Naive thymus-derived CD8-positive, alpha-beta T cell (primary cell): Measurements from ENCODE around the gene ANKIB1. TPM values are rescaled to one million over a fixed set of nuclear protein-coding genes. Genes with fewer than 3 reads are reported as not detected.
"Not testable (repeated sequence)": the region's sequence is repeated elsewhere in the genome, so short reads cannot be mapped to it uniquely, and the experiment has no call there.

Experiments used
- ATAC-seq, 2 donors: fragments of 150-1000 bp; cut with Tn5 transposase in 1 of 2; sonication (Bioruptor Pico), chemical (Tn5 transposase) in 1 of 2; 1 replicate in 1 of 2; 2 replicates in 1 of 2; pipeline ENCODE4 v1.10.0; 2021; ENCODE audit warnings: mild to moderate bottlenecking in 2 of 2, moderate library complexity in 2 of 2
- POLR2A ChIA-PET: fragments of 350-600 bp; sonication (Branson Sonifier 250); formaldehyde crosslinking; loops from one replicate; lab custom pipeline; 2021; ENCODE audit warnings: antibody characterized with exemption; lab: Charles Lee
- DNase-seq, 10 donors: peaks; one replicate each; pipeline versions ENCODE4 v3.0.0 to v3.0.0-alpha.2; 2020 to 2022
- H3K27ac Mint-ChIP-seq, 10 donors: one replicate each; pipeline ENCODE4 v1.8.0; 2020 to 2022; ENCODE audit warnings: mild to moderate bottlenecking in 10 of 10, mixed read lengths in 10 of 10, moderate library complexity in 4 of 10, inconsistent platforms in 1 of 10
- H3K27me3 Mint-ChIP-seq, 5 donors: one replicate each; pipeline ENCODE4 v1.8.0; 2021 to 2022; ENCODE audit warnings: mixed read lengths in 5 of 5
- H3K36me3 Mint-ChIP-seq, 3 donors: one replicate each; pipeline ENCODE4 v1.8.0; 2020 to 2022; ENCODE audit warnings: mixed read lengths in 3 of 3, mild to moderate bottlenecking in 2 of 3, inconsistent platforms in 1 of 3
- H3K4me1 Mint-ChIP-seq, 4 donors: one replicate each; pipeline ENCODE4 v1.8.0; 2021 to 2022; ENCODE audit warnings: mixed read lengths in 4 of 4
- H3K4me3 Mint-ChIP-seq, 10 donors: one replicate each; pipeline ENCODE4 v1.8.0; 2020 to 2022; ENCODE audit warnings: mild to moderate bottlenecking in 10 of 10, mixed read lengths in 10 of 10, moderate library complexity in 6 of 10, inconsistent platforms in 1 of 10
- H3K9me3 Mint-ChIP-seq, 9 donors: one replicate each; pipeline ENCODE4 v1.8.0; 2020 to 2022; ENCODE audit warnings: mixed read lengths in 9 of 9, mild to moderate bottlenecking in 3 of 9, inconsistent platforms in 1 of 9, moderate library complexity in 1 of 9
- polyA plus RNA-seq, 3 donors: library from polyadenylated mRNA; unstranded; fragments of 300-500 nt; fragmentation: Illumina TruSeq; gene quantifications; one replicate each; pipeline ENCODE4 v1.2.3, GENCODE V29; 2021
- total RNA-seq, 8 experiments: library from RNA in 2 of 8; stranded (reverse) in 2 of 8; gene quantifications; one replicate each; pipeline ENCODE4 v1.2.3 and lab custom pipeline; 2021 to 2026

Gene ANKIB1
- total and polyA plus RNA-seq, 5 experiments from 2014 or later = 5.1 to 91.0 (median 12.7) TPM

DNA sequence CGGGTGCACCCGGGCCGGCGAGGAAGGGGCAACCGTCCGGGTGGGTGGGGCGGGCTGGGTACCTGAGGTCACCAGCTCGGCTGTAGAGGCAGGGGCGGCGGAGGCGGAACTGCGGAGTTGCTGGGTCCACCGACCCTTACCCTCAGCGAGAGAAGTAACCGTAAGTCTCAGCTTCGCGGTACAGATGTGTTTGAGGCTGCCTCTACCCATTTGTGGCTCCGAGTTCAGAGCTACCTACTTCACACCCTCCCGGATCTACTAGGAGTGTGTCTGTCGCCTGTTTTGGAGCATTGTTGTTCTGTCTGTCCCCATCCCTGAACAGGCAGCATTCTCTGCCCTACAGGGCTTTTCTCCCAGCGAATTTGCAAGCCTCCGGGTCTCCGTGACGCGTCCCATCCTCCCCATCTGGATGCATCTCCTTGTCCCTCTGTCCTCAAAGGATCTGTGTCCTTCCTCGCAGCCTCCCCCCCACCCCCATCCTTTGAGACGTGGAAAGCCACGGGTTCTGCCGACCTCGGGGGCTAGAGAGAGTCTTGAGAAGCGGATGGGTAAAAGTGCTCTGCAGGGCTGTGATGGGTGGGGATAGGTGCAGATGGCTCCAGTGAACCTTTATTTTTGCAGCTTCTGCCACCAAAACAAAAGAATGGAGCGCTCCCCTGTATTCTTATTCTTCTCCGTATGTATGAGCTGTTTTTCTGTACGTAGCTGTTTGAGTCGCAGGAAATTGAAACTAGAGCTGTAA lies 757 bp downstream of the ANKIB1 start:
- H3K4me3 Mint-ChIP-seq = peak overlapping the region; percentile 87 to 99 (median 94)
- POLR2A ChIA-PET = interaction anchor here (0.9 to 3.5 kb wide), 7 partner anchors 67 to 871 kb away, joined by 3 to 27 read pairs (median 6); partner anchors contain the start of genes AKAP9, CYP51A1, GATAD1 and LRRD1
- H3K4me1 Mint-ChIP-seq = peaks cover 23 to 66% (median 49%) of the 10 kb centered on the region in 4 donors
- no peaks in the 10 kb centered on the region for H3K9me3 Mint-ChIP-seq
- DNase-seq (peak; percentile 1 to 65 (median 25)), ATAC-seq (peak; percentile 50 to 59)
- H3K27me3 Mint-ChIP-seq = no peaks in the 10 kb centered on the region
- peaks cover 0 to 17% (median 6%) of the 10 kb centered on the region in 3 donors for H3K36me3 Mint-ChIP-seq
- peak overlapping the region; percentile 63 to 99 (median 93) for H3K27ac Mint-ChIP-seq

DNA sequence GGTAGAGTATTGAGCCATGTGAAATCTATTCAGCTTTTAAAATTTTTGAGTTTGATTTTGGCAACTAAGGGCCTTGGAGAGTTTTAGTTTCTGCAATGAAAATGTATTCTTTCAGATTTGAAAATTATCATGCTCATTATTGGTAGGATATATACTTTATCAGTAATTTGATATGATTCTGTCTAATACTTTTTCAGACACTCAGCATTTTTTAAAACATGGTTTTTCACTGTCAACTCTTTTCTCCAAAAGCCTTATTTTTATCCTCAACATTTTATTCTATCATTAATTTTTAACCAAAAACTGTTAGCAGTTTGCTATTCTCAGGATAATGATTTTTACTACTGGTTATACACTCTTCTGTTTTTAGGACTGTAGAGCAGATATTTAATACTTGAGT lies 4.8 kb downstream of the ANKIB1 start:
- Mint-ChIP-seq H3K27me3 (no peaks in the 10 kb centered on the region), H3K4me1 (peaks cover 24 to 57% (median 49%) of the 10 kb centered on the region in 4 donors), H3K9me3 (peaks cover 0 to 5% (median 3%) of the 10 kb centered on the region in 9 donors), H3K27ac (no peak overlapping the region), H3K36me3 (peaks cover 5 to 22% (median 15%) of the 10 kb centered on the region in 3 donors), H3K4me3 (no peak overlapping the region)
- ATAC-seq (no peak), DNase-seq (no peak)
- POLR2A ChIA-PET = no interaction called here

DNA sequence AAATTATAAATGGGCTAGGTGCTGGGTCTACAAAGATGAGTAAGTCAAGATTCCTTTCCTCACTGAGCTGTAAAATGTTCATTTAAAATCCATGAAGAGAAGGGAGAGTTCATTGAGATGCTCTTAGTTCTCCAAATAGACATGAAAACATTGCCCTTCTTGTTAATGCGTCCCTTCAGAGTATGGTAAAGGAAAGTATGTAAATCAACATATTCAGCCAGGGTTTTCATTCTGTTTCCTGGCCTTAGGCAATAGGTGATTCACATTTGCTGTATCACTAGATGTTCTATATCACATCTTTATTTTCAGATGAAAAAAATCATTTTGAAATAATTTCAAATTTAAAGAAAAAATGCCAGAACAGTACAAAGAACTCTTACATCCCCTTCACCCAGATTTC lies 5.4 kb downstream of the ANKIB1 start:
- Mint-ChIP-seq H3K27me3 (no peaks in the 10 kb centered on the region), H3K4me3 (no peak overlapping the region), H3K36me3 (peaks cover 5 to 20% (median 14%) of the 10 kb centered on the region in 3 donors), H3K27ac (peak overlapping the region in 2 of 10 donors; percentile 38 to 71), H3K4me1 (peaks cover 26 to 55% (median 49%) of the 10 kb centered on the region in 4 donors), H3K9me3 (peaks cover 0 to 5% (median 3%) of the 10 kb centered on the region in 9 donors)
- POLR2A ChIA-PET = no interaction called here
- DNase-seq (no peak), ATAC-seq (no peak)

DNA sequence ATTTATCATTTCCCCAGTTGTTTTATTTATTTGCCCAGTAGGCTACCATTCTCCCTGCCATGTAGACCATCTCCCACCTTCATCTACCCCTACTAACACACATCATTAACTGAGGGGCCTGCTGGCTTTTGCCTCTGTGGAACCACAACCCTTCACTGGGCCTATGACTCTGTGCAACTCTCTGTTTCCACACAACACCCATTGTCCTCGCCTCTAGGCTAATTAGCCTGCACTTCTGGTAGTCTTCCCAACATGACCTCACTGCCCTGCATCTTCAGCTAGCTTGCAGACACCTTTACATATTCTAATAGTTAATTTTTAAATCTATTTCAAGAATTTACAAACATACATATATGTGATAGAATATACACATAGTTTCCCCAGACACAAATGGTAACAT lies 7.5 kb downstream of the ANKIB1 start:
- Mint-ChIP-seq H3K27ac (no peak overlapping the region), H3K9me3 (peaks cover 0 to 5% (median 3%) of the 10 kb centered on the region in 9 donors), H3K4me3 (no peak overlapping the region), H3K4me1 (peaks cover 19 to 42% (median 34%) of the 10 kb centered on the region in 4 donors), H3K36me3 (peaks cover 5 to 20% (median 18%) of the 10 kb centered on the region in 3 donors), H3K27me3 (no peaks in the 10 kb centered on the region)
- DNase-seq (no peak), ATAC-seq (no peak)
- POLR2A ChIA-PET = interaction anchor here (0.6 kb wide), 1 partner anchor 8 kb away, joined by 8 read pairs; no protein-coding TSS in a partner anchor

DNA sequence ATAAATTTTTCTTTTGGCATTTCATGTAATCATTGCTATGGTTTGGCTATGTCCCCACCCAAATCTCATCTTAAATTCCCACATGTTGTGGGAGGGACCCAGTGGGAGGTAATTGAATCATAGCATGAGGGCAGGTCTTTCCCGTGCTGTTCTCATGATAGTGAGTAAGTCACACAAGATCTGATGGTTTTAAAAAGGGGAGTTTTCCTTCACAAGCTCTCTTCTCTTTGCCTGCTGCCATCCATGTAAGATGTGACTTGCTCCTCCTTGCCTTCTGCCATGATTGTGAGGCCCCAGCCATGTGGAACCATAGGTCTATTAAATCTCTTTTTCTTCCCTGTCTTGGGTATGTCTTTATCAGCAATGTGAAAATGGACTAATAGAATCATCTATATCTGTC lies 9.0 kb downstream of the ANKIB1 start:
- Mint-ChIP-seq H3K4me3 (peak overlapping the region in 1 of 10 donors; percentile 16), H3K4me1 (peaks cover 22 to 41% (median 35%) of the 10 kb centered on the region in 4 donors), H3K36me3 (peaks cover 9 to 21% (median 20%) of the 10 kb centered on the region in 3 donors)
- H3K27ac Mint-ChIP-seq, H3K27me3 Mint-ChIP-seq, ATAC-seq, POLR2A ChIA-PET, H3K9me3 Mint-ChIP-seq, DNase-seq: not testable (repeated sequence)

DNA sequence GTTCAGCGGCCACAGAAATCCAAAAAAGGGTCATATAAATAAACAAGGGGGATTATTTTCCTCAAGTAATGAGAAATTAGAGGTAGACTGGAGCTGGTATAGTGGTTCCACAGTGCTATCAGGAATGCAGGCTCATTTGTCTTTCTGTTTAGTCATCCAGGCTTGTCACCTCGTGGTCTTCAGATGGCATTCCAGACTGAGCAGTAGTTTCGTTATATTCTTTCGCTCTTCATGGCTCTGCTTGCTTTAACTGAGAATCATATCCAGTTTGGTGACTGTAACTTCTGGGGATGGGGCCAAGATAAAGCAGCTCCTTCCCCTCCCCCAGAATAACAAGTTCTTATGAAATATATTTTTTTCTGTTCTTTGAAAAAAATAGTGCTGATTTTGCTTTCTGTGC lies 9.5 kb downstream of the ANKIB1 start:
- peaks cover 14 to 26% (median 22%) of the 10 kb centered on the region in 3 donors for H3K36me3 Mint-ChIP-seq
- peaks cover 0 to 5% (median 3%) of the 10 kb centered on the region in 9 donors for H3K9me3 Mint-ChIP-seq
- no peak overlapping the region for H3K27ac Mint-ChIP-seq
- H3K27me3 Mint-ChIP-seq = no peaks in the 10 kb centered on the region
- POLR2A ChIA-PET = no interaction called here
- no peak for ATAC-seq
- peaks cover 27 to 46% (median 40%) of the 10 kb centered on the region in 4 donors for H3K4me1 Mint-ChIP-seq
- no peak for DNase-seq
- no peak overlapping the region for H3K4me3 Mint-ChIP-seq

DNA sequence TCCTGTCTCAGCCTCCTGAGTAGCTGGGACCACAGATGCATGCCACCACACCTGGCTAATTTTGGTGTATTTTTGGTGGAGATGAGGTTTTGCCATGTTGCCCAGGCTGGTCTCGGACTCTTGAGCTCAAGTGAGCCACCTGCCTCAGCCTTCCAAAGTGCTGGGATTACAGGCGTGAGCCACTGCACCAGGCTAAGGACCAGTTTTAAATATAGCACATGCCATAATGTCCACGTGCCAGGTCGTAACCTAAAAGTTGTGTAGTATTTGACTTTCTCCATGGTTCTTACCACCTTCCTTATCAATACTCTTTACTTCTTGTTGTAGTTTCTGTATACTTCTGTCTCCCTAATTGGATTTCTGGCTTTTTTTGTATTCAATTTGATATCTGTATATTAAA lies 13.3 kb downstream of the ANKIB1 start:
- Mint-ChIP-seq H3K9me3 (peaks cover 0 to 13% (median 3%) of the 10 kb centered on the region in 9 donors), H3K27me3 (no peaks in the 10 kb centered on the region), H3K4me3 (no peak overlapping the region), H3K4me1 (peaks cover 21 to 29% (median 24%) of the 10 kb centered on the region in 4 donors), H3K36me3 (peaks cover 18 to 37% (median 21%) of the 10 kb centered on the region in 3 donors), H3K27ac (no peak overlapping the region)
- ATAC-seq (no peak), DNase-seq (no peak)
- POLR2A ChIA-PET = no interaction called here

DNA sequence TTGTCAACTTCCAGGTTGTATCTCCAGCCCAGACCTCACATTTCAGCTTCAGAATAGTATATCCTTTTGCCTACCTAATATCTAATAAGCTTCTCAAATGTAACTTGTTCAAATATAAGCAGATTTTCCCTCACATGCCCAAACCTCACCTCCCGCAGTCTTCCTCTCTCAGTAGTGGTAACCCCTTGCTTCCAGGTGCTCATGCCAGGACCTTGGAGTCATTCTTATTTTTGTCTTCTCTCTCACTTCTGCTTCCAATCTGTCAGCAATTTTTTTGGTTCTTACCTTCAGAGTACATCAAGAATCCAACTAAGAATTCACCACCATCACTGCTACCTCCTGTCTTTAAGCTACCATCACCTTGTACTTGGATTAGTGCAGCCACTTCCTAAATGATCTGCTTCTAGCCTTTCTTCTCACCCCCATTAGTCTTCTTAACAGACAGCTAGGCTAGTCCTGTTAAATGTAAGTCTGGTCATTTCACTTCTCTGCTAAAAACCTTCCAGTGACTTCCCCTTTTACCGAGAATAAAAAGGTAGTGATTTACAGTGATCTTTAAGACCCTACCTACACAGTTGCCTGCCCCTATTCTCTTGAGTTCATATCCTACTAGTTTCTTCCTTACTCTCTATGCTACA lies 14.0 kb downstream of the ANKIB1 start:
- H3K27me3 Mint-ChIP-seq = no peaks in the 10 kb centered on the region
- no peak for DNase-seq
- H3K4me1 Mint-ChIP-seq = peaks cover 21 to 28% (median 24%) of the 10 kb centered on the region in 4 donors
- peak overlapping the region in 3 of 10 donors; percentile 10 to 30 (median 11) for H3K27ac Mint-ChIP-seq
- H3K36me3 Mint-ChIP-seq = peaks cover 18 to 37% (median 22%) of the 10 kb centered on the region in 3 donors
- H3K9me3 Mint-ChIP-seq = peaks cover 0 to 13% (median 3%) of the 10 kb centered on the region in 9 donors
- ATAC-seq = no peak
- POLR2A ChIA-PET = no interaction called here
- peak overlapping the region in 1 of 10 donors; percentile 43 for H3K4me3 Mint-ChIP-seq

DNA sequence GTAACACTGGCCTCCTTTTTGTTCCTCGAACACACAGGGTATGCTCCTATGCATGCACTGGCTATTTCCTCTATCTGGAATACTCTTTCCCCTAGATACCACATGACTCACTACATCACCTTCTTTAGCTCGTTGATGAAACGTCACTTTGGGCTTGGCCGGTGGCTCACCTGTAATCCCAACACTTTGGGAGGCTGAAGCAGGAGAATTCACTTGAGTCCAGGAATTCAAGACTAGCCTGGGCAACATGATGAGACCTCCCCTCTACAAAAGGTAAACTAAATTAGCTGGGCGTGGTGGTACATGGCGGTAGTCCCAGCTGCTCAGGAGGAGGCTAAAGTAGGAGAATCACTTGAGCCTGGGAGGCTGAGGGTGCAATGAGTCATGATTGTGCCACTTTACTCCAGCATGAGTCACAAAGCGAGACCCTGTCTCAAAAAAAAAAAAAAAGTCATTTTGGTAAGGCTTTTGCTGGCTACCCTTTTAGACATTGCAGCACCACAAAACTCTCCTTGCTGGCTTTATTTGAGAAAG lies 14.5 kb downstream of the ANKIB1 start:
- peaks cover 16 to 23% (median 21%) of the 10 kb centered on the region in 4 donors for H3K4me1 Mint-ChIP-seq
- peaks cover 13 to 33% (median 19%) of the 10 kb centered on the region in 3 donors for H3K36me3 Mint-ChIP-seq
- peaks cover 0 to 8% (median 0%) of the 10 kb centered on the region in 9 donors for H3K9me3 Mint-ChIP-seq
- no peaks in the 10 kb centered on the region for H3K27me3 Mint-ChIP-seq
- POLR2A ChIA-PET = no interaction called here
- H3K4me3 Mint-ChIP-seq = no peak overlapping the region
- peak overlapping the region in 2 of 10 donors; percentile 10 to 11 for H3K27ac Mint-ChIP-seq
- DNase-seq (no peak), ATAC-seq (no peak)

DNA sequence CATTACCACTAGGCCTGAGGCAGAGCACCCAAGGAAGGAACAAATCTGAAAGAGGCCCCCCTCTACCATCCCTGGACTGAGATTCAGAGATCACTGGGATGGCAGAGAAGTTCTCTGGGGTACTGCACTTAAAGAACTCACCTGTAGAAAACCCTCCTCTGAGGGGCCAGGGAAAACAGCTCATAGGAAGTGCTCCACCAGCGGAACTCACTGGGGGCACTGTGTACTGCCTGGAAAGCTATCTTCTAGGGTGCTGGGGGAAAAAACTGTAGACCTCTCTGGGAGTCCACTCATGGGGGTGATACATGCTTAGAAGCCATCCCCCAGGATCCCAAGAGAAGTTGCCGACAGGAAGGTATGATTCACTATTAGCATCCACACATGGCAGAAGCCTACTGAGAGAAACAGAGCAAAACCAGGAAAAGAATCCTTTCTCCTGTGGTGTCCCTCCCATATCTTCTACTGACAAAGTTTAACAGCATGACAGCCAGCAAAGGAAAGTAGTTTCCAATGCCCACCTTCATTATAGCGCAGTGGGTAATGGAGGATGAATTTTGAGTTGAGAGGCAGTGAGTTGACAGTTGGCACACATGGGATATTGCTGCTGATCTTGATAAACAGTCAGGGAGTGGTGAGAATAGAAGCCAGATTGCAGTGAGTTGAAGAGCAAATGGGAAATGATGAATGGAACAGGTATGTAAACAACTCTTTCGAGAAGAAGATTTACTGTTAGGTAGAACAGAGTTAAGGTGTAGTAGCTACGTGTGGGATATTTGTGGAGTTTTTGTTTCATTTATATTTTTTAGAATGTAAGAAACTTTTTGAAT lies 20.9 kb downstream of the ANKIB1 start:
- no peaks in the 10 kb centered on the region for H3K27me3 Mint-ChIP-seq
- no peak for ATAC-seq
- H3K27ac Mint-ChIP-seq = no peak overlapping the region
- peaks cover 0 to 8% (median 0%) of the 10 kb centered on the region in 9 donors for H3K9me3 Mint-ChIP-seq
- no peak for DNase-seq
- H3K4me1 Mint-ChIP-seq = peaks cover 0 to 4% (median 3%) of the 10 kb centered on the region in 4 donors
- H3K36me3 Mint-ChIP-seq = peaks cover 4 to 14% (median 9%) of the 10 kb centered on the region in 3 donors
- H3K4me3 Mint-ChIP-seq = no peak overlapping the region
- POLR2A ChIA-PET = no interaction called here

DNA sequence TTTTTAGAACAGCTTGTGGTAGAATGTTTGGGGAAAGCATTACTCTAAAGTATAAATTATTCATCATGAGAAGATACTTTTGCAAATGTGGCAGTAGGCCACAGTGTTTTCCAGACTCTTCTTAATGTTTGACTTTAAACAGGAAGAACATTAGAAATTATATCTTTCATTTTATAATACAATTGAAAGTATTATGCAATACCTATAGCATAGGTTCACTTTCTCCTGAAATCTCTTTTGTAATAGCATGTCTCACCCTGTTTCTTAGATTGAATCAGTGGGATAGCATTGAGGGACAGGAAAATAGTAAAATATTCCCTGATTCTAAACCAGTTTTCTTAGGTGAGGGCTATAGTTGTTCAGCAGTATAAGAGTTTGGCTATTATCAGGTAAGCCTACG lies 23.1 kb downstream of the ANKIB1 start:
- POLR2A ChIA-PET = no interaction called here
- DNase-seq = no peak
- peaks cover 4 to 7% (median 5%) of the 10 kb centered on the region in 4 donors for H3K4me1 Mint-ChIP-seq
- no peak for ATAC-seq
- no peaks in the 10 kb centered on the region for H3K27me3 Mint-ChIP-seq
- no peak overlapping the region for H3K4me3 Mint-ChIP-seq
- H3K9me3 Mint-ChIP-seq = peaks cover 0 to 3% (median 0%) of the 10 kb centered on the region in 9 donors
- H3K36me3 Mint-ChIP-seq = peaks cover under 1 to 8% (median 3%) of the 10 kb centered on the region in 3 donors
- H3K27ac Mint-ChIP-seq = no peak overlapping the region

DNA sequence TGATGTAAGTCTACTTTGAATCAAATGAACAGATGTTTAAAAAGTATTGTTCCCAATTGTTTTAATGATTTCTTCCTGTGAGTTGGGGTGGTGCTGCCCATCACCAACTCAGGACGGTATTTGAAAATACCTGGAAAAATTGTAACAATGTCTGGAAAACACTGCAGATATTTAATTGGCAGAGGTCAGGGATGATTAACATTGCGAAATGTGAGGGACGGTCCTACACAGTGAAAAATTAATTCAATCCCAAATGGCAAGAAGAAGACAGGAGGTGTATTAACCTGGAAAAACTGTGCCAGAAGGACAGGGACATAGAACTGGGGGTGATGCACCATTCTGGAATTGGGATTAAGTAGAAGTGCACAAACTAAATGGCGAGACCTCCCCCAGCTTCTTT lies 29.6 kb downstream of the ANKIB1 start:
- Mint-ChIP-seq H3K9me3 (peaks cover 0 to 9% (median 6%) of the 10 kb centered on the region in 9 donors), H3K27ac (no peak overlapping the region), H3K4me1 (peaks cover 7 to 19% (median 13%) of the 10 kb centered on the region in 4 donors), H3K27me3 (no peaks in the 10 kb centered on the region), H3K4me3 (no peak overlapping the region), H3K36me3 (peaks cover 9 to 15% (median 12%) of the 10 kb centered on the region in 3 donors)
- ATAC-seq (no peak), DNase-seq (no peak)
- POLR2A ChIA-PET = no interaction called here
